ENCODE data around the gene CTAG1A. TPM values are rescaled to one million over a fixed set of nuclear protein-coding genes. Genes with fewer than 3 reads are reported as not detected.

CTAG1A gene
- total RNA-seq, 1 experiment from 2014 or later = not detected

DNA sequence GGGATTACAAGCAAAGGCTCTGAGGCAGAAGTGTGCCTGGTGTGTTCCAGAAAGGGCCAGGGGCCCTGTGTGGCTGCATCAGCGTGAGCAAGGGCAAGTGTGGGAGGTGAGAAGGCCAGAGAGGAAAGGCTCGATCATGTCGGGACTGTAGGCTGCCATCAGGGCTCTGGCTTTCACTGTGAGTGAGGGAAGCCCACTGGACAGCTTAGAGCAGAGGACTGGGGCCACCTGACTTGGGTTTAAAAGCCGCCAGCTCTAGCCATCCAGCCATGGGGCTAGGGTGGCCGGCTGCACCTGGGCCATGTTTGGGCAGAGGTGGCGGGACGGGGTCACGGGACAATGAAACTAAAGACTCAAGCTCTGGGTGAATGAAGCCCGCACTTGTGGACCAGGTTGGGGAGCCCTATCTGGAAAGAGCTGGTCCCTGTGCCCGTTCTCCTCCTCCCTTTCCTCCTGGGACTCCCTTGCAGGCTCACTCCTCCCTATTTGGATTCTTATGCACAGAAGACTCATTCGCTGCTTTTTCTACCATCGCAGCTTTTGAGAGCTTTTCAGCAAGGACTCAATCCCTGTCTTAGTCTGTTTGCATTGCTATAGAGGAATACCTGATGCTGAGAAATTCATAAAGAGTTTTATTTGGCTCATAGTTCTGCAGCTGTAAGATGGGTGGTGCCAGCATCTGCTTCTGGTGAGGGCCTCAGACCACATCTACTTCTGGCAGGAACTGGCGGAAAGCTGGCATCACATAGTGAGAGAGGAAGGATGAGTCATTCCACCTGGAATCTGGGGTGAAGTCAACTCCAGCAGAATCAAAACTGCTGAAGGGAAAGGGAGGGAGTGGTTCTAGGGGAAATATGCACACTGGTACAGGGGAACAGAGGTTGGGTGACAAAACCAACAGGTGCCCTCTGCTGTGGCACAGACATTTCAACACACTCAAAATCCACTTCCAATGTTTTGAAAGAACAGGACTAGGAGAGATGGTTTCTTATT, 18.8 kb downstream of the CTAG1A start:
- Histone ChIP-seq H2BK15ac (ENCODE audit: low read depth, low read length) (no peak overlapping the region), H2AK5ac (ENCODE audit: insufficient read length, low read length) (no peak overlapping the region), H3K4me2 (ENCODE audit: insufficient read depth, insufficient read length, low read length) (no peak overlapping the region), H2BK120ac (ENCODE audit: low read depth, low read length, poor library complexity, severe bottlenecking) (no peak overlapping the region), H3K4ac (ENCODE audit: low read depth, low read length) (no peak overlapping the region), H2BK20ac (ENCODE audit: low read depth, low read length, poor library complexity, severe bottlenecking) (no peak overlapping the region), H3K23me2 (ENCODE audit: insufficient read length, low read depth, low read length, poor library complexity, severe bottlenecking) (no peaks in the 10 kb centered on the region), H3K14ac (ENCODE audit: insufficient read depth, low read length) (no peak overlapping the region), H3K27ac (ENCODE audit: insufficient read length, low read depth, low read length) (no peak overlapping the region), H3K23ac (ENCODE audit: insufficient read length, low read depth, low read length) (no peak overlapping the region), H3K9me3 (ENCODE audit: control insufficient read depth, low read depth, low read length) (peaks cover 59% of the 10 kb centered on the region), H3K56ac (ENCODE audit: insufficient read length, low read depth, low read length) (no peak overlapping the region), H3K79me1 (ENCODE audit: insufficient read depth, low read depth, low read length, poor library complexity, severe bottlenecking) (no peaks in the 10 kb centered on the region), H4K91ac (ENCODE audit: insufficient read length, low read depth, low read length) (no peak overlapping the region), H2BK12ac (ENCODE audit: insufficient read length, low read depth, low read length) (no peak overlapping the region), H3K27me3 (ENCODE audit: insufficient read depth, low read length) (no peaks in the 10 kb centered on the region), H3T11ph (ENCODE audit: low read length) (no peak overlapping the region), H3K9ac (ENCODE audit: extremely low read depth, insufficient read length, low read length) (no peak overlapping the region), H3K4me1 (ENCODE audit: insufficient read depth, low read length) (no peaks in the 10 kb centered on the region), H2BK5ac (ENCODE audit: insufficient read length, low read length) (no peak overlapping the region), H3K18ac (ENCODE audit: insufficient read length, low read depth, low read length) (no peak overlapping the region), H4K8ac (replicated peaks; ENCODE audit: insufficient read length, low read depth, low read length) (no peak overlapping the region), H3K79me2 (ENCODE audit: insufficient read depth, low read length) (no peaks in the 10 kb centered on the region), H4K5ac (ENCODE audit: insufficient read length, low read depth, low read length) (no peak overlapping the region), H2AFZ (ENCODE audit: low read length) (no peak overlapping the region), H4K20me1 (ENCODE audit: control insufficient read depth, insufficient read depth, insufficient read length) (no peaks in the 10 kb centered on the region)
- no CpG with 5 or more reads among the region's 13 CpGs for WGBS (ENCODE audit: extremely low coverage, insufficient read length, low lambda C conversion rate)
- H3K4me3 Mint-ChIP-seq = no peak overlapping the region; a peak in 1 of 5 replicates
- peaks cover 12 to 17% of the 10 kb centered on the region in 2 experiments for H3K4me1 Mint-ChIP-seq
- H3K27ac Mint-ChIP-seq = no peak overlapping the region
- TF ChIP-seq, protein P1, sequence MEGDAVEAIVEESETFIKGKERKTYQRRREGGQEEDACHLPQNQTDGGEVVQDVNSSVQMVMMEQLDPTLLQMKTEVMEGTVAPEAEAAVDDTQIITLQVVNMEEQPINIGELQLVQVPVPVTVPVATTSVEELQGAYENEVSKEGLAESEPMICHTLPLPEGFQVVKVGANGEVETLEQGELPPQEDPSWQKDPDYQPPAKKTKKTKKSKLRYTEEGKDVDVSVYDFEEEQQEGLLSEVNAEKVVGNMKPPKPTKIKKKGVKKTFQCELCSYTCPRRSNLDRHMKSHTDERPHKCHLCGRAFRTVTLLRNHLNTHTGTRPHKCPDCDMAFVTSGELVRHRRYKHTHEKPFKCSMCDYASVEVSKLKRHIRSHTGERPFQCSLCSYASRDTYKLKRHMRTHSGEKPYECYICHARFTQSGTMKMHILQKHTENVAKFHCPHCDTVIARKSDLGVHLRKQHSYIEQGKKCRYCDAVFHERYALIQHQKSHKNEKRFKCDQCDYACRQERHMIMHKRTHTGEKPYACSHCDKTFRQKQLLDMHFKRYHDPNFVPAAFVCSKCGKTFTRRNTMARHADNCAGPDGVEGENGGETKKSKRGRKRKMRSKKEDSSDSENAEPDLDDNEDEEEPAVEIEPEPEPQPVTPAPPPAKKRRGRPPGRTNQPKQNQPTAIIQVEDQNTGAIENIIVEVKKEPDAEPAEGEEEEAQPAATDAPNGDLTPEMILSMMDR (conservative IDR thresholded peaks at IDR 0.05) = no peak
- H3K36me3 Mint-ChIP-seq (ENCODE audit: insufficient read depth in 1 of 3, low read depth in 3 of 3) = peaks cover 0 to 7% (median 3%) of the 10 kb centered on the region in 3 experiments; a peak in 5 of 7 replicates
- H3K9me3 Mint-ChIP-seq = peaks cover 72% of the 10 kb centered on the region in 2 experiments
- H3K27me3 Mint-ChIP-seq (ENCODE audit: low read depth) = peaks cover 2% of the 10 kb centered on the region
- no peak for DNase-seq
